GM12864 (cell line): ENCODE data around the gene CHADL.

Experiments used
- DNase-seq: peaks from one replicate; pipeline ENCODE4 v3.0.0-alpha.2; 2011; ENCODE audit warnings: low read depth
- H3K4me3 ChIP-seq: 2 replicates; pipeline ENCODE4 v1.5.1; 2011; ENCODE audit warnings: mild to moderate bottlenecking, low read depth, low read length, control low read depth
- TF ChIP-seq, protein P1 (sequence below): IDR thresholded peaks from 2 replicates; pipeline ENCODE4 v1.5.1; 2011; ENCODE audit warnings: low read depth, mild to moderate bottlenecking, moderate library complexity, low read length, control low read depth, inconsistent platforms; ENCODE audit errors: missing control alignments

Gene CHADL

DNA sequence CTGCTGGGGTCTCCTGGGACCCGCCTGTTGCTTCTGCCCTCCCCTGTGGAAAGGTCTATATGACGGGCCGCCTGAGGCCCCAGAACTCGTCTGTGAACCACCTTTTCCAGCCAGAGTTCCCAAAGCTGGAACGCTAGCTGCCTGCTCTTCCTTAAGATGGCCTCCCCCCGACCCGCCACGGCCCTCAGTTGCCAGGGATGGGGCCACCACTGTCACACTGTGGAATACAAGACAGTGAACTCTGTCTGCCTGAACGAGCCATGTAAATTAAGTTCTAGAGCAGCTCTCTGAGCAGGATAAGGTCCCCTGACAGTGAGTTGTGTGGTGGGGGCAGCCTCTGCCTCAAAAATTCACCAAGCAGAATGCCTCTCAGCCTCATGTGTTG lies 10.3 kb downstream of the CHADL start:
- TF ChIP-seq, protein P1, sequence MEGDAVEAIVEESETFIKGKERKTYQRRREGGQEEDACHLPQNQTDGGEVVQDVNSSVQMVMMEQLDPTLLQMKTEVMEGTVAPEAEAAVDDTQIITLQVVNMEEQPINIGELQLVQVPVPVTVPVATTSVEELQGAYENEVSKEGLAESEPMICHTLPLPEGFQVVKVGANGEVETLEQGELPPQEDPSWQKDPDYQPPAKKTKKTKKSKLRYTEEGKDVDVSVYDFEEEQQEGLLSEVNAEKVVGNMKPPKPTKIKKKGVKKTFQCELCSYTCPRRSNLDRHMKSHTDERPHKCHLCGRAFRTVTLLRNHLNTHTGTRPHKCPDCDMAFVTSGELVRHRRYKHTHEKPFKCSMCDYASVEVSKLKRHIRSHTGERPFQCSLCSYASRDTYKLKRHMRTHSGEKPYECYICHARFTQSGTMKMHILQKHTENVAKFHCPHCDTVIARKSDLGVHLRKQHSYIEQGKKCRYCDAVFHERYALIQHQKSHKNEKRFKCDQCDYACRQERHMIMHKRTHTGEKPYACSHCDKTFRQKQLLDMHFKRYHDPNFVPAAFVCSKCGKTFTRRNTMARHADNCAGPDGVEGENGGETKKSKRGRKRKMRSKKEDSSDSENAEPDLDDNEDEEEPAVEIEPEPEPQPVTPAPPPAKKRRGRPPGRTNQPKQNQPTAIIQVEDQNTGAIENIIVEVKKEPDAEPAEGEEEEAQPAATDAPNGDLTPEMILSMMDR: no peak
- DNase-seq: no peak
- H3K4me3 ChIP-seq: no peak overlapping the region

DNA sequence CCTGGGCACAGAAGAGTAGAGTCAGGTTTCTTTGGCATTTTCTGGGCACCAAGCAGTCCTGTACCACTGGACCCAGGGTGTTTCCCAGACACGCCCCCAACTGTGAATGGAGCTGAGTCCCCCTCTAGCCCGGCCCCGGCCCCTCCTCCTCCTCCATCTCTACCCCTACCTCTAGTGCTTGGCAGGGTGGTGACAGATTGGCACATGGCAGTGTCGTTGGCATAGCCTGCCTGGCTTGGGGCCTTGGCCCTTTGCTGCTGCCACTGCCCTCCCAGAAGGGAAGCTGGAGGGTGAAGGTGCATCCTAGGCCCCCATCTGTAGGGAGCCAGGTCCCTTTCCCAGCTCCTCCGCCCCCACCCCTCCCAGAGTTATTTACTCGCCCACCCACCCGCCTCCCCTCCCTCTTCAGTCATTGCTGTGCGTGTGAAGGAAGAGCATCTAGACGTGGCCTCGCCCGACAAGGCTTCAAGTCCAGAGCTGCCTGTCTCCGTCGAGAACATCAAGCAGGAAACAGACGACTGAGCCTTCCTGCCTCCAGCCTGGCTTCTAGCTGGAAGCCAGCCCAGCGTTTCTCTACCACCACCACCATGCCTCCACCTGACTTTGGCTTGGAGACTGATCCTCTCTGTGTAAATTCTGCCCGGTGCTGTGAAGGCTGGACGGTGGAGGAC lies 10.9 kb downstream of the CHADL start:
- H3K4me3 ChIP-seq: no peak overlapping the region
- no peak for DNase-seq
- TF ChIP-seq, protein P1: no peak

DNA sequence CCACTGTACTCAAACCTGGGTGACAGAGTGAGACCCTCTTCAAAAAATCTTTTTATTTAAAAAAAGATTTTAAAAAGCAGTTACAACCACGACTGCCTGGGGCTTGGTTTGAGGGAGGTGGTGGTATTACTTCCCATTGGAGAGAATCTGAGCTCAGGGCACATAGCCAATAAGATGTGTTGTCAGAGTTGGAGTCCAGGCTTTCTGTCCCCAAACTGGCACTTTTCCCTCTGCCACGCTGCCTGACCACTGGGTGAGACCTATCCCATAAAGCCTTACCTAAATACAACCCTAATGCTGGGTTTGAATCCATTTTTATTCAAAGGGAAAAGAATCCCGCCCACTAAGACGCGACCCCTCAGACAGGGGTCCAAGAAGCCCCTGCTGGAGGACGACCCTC lies 11.5 kb downstream of the CHADL start:
- DNase-seq: no peak
- TF ChIP-seq, protein P1: no peak
- H3K4me3 ChIP-seq: no peak overlapping the region

DNA sequence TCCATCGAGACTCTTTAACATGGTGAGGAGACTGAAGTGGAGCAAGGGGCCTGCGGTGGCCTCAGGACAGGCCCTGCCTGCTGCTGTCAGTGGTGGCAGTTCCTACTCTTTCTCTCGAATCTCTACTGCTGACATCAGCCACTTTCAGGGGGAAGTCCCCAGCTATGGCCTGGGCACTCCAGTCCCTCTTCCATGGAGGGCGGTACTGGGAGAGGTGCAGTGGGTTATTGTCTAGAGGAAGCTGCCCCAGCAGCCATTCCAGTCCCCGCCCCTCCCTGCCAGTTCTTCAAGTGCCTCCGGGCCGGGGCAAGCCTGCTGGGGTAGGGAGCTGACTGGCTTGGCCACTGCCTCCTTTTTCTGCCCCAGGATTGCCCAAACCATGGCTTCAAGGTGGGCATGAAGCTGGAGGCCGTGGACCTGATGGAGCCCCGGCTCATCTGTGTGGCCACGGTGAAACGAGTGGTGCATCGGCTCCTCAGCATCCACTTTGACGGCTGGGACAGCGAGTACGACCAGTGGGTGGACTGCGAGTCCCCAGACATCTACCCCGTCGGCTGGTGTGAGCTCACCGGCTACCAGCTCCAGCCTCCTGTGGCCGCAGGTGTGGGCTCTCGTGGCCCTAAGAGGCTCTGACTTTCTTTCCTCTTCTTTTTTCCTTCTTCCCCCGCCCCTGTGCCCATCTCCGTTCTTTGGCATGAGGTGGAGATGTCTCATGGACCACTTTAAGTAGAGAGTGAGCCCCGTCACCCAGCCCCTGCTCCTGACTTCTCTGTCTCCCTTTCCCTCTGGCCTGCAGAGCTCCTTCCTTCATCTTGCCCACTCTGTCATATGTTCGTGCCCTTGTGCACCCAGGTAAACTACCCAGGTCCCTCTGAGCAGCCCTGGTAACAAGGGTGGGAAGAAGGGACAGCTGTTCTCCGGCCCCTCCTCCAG lies 13.7 kb downstream of the CHADL start:
- TF ChIP-seq, protein P1: no peak
- DNase-seq: no peak
- no peak overlapping the region for H3K4me3 ChIP-seq

DNA sequence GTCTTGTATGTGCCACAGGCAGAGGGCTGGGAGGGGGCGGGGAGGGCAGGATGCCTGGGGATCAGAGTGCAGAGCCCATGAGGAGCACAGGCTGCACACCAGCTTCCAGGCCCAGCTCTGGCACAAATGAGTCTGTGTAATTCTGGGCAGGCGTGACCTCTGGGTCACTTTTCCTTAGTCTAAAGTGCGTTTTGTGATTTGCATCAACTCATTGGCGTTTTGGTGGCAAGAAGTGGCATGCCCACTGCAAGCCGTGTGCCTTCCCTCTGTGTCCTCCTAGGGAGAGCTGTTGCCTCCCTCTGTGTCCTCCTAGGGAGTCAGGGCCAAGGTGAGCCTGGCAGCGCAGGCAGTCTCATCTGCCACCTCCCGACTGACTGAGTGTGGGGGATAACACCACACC lies 17.2 kb downstream of the CHADL start:
- TF ChIP-seq, protein P1: no peak
- DNase-seq: no peak
- H3K4me3 ChIP-seq: no peak overlapping the region

DNA sequence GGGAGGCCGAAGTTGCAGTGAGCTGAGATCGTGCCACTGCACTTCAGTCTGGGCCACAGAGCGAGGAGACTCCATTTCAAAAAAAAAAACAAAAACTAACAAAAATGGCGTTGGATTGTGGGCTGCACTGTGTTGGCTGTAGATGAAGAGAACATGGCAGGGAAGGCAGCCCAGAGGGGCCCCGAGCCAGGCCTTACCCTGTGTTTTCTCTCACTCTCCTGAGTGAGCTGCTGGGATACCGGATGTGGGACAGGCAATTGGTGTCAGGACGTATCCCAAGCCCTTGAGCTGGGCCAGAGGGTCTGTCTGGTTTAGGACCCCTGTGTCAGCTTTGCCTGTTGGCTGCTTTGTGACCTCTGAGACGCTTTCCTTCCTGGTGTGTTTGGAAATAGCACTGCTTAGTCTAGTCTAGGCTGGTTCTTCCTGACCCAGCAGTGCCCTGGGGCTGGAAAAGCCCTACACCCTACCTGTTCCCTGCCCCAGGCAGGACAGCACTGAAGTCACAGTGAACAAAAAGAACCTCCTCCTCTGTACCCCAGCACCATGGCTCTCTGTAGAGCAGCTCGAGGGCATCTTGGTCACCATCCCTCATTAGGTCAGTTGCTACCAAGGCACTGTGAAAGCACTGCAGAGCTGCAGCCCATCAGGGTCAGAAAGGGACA lies 17.8 kb downstream of the CHADL start:
- no peak overlapping the region for H3K4me3 ChIP-seq
- TF ChIP-seq, protein P1: no peak
- no peak for DNase-seq
